HG02798 (cell line): ENCODE results near the gene PHOX2A.

Source experiments
- ATAC-seq: cut with Tn5 transposase; IDR thresholded peaks from one replicate; pipeline ENCODE4 v1.9.1; 2021; ENCODE audit warnings: mild to moderate bottlenecking; ENCODE audit not compliant: unreplicated experiment, poor library complexity

The PHOX2A gene

DNA sequence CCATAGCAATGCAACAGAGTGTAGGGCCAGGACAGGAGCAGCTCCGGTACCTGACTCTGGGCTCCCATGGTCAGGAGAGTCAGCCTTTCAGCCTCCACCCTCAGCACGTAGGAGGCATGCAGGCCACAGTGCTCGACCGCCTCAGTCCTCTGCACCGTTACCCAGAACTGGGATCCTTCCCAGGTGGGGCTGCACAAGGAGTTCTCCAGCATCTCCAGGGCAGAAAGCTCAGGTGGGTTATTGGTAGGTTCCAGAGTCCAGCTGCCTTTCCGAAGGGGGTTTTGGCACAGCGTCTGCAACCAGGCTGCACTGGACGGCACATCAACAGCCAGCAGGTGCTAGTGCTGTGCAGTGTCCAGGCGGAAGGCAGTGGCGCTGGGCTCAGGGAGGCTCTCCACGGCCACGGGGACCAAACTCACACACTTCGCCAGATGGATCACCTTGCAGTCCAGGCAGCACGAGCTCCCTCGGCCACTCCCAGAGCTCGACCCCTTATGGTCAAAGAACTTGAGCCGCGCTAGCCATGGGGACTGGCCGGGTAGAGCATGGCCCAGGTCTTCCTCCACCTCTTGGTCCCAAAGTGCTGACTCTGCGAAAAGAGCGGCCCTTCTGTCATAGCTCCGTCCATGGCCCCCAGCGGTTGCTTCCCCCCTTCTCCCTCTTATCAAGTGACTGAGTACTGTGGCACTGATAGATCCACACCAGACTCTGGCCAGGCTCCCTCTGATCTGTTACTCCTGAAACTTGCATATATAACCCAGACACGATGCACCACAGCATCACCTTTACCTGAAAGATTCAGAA is 6.9 kb upstream of the PHOX2A start:
- no peak for ATAC-seq

GRCh38 chr11:72249961-72250360 is 6.0 kb upstream of the PHOX2A start:
- no peak for ATAC-seq

DNA sequence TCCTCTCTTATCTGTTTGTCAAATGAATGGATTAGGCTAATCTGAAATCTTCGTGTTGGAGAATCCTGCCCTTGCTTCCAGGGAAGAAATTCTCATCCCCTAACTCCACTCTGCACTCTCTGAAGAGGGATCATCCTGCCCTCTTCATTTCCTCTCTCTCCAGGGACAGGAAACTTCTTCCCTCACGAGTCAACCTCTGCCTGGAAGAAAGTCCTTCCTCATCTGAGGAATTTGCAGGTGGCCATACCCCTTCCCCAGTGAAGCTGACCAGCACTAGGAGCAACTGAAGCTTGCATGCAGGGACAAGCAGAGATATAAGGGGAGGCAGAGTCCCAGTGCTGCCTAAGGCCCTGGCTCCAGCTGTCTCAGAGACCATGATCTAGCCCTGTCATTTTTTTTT is 3.6 kb upstream of the PHOX2A start:
- no peak for ATAC-seq

- ATAC-seq, result no peak
Measured at GRCh38 chr11:72245263-72245816, 1.4 kb upstream of the PHOX2A start.

DNA sequence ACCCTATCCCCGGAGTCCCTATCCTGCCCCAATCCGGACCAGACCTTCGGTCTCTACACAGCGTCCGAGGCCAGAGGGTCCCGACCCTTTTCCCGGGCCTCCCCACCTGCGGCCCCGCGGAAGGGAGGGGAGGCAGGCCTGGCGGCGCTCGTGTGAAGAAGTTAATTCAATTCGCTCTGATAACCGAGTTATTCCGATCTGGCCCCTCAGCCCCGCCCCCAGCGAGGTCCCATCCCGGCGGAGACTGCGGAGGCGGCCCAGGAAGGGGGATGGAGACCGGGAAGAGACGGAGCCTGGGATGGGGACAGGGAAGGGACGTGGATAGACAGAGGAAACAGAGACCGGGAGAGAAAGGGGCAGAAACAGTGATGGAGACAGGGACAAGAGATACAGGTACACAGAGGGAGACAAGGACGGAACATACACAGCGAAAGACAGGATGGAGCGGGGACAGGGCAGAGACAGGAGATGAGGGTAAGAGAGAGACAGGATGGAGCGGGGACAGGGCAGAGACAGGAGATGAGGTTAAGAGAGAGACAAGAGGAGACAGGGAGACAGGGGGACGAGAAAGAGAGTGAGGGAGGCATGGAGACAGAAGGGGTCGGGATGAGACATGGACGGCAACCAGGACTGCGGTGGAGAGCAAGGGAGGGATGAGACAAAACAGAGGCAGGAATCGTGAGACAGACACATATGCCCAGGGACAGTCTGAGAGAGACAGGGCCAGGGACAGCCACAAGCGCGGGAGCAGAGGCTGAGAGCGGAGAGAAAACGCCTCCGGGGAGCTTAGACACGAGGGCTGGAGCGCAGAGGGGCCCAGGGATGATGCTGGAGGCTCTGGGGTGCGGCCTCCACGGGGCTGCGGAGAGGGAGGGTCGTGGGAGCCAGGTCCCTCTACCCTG is 636 bp upstream of the PHOX2A start:
- ATAC-seq, result no peak

DNA sequence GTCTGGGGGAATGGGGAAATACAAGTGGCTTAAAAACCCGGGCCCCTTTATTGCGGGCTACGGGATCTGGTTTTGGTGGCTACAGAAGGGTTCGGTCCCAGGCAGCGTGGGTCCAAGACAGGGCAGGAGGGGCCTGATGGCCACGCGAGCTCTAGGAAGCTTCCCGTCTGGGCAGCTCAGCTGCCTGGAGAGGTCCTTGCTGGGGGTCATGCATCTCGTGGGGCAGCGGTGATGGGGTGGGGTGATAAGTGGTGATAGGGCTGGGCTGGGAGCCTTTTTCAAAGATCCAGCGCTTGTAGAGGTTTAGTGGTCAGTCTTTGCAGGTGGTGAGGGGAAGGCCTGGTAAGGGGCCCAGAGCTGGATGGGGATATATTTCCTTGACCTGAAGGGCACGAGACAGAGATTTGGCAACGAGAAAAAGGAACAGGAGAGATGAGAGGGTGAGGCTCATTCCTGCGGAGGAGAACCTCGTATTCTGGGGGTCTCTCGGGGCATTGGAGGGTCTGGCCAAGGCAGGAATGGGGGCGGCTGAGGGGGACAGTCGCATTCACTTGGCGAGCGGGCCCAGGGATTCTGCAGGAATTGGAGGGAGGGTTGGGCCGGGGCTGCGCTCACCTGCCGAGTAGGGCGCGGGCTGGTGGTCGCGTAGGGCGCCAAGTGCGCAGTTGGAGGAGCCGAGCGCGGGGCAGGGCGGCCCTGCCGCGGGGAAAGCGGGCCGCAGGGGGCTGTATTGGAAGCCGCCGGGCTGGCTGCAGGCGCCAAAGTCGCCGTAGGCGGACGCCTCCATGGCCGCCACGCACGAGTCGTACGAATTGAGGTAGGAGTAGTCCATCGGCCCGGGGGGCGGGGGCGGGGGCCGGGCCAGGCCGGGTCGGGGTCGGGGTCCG is 560 bp downstream of the PHOX2A start:
- no peak for ATAC-seq

DNA sequence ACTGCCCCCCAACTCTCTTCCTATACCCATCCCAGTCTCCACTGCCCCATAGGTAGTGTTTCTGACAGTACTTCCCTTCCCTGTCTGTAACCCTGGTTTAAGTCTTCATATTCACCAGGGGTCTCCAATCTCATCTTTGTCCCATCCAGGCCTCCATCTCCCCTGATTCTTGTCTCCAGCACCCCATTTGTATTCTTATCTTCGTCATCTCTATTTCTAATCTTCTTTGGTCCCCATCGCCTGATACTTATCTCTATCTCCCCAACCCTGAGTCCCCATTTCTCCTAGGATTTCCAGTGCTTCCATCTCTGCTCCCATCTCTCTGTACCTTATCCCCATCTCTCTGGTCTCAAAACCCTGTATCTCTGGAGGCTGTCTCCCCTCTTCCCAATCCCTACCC is 1.8 kb downstream of the PHOX2A start:
- ATAC-seq, result no peak

DNA sequence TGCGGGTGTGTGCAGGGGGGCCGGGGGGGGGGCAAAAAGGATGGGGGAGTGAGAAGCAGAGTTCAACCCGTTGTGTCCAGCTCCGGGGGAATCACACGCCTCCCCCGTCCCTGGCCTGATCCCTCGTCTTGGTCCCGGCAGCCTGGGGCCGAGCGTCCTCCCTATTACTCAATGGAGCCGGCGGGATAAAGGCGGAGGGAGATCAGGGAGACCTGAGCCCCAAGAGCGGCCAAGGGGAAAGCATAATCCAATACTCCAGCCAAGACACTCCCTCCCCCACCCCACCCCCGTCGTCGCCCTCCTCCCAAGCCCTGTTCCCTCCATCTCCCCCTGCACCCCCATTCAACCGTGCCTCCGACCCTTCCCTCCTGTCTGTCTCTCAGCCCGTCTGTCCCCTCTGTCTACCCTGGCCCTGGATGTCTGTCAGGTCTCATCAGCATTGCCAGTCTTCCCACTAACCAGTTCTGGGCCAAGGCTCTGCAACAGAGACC is 2.6 kb downstream of the PHOX2A start:
- no peak for ATAC-seq

- no peak for ATAC-seq
Measured at GRCh38 chr11:72240461-72241290, 3.3 kb downstream of the PHOX2A start.

GRCh38 chr11:72239849-72240460 is 4.0 kb downstream of the PHOX2A start:
- no peak for ATAC-seq

DNA sequence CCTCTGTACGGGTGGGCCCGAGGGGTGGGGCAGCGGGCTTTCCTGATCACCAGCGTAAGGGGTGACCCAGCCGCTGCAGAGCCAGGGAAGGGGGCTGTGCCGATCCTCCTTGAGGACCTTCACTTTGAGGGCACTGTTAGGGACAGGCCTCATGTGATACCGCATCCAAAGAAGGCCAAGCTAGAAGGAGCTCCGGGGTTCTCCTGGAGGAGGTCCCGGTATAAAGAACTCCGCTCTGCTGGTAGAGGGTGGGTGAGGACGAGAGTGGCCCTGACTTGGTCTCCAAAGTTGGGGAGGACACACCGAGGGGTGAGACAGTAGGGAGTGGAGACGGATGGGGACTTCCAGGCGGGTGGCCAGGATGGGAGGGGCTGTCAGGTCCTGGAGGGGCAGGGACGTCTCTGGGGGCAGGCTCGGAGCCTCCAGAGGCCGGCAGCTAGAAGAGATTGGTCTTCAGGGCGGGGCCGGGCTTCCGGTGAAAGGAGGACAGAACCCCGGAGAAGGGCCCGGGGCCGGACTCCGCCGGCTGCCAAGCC is 4.6 kb downstream of the PHOX2A start:
- no peak for ATAC-seq

DNA sequence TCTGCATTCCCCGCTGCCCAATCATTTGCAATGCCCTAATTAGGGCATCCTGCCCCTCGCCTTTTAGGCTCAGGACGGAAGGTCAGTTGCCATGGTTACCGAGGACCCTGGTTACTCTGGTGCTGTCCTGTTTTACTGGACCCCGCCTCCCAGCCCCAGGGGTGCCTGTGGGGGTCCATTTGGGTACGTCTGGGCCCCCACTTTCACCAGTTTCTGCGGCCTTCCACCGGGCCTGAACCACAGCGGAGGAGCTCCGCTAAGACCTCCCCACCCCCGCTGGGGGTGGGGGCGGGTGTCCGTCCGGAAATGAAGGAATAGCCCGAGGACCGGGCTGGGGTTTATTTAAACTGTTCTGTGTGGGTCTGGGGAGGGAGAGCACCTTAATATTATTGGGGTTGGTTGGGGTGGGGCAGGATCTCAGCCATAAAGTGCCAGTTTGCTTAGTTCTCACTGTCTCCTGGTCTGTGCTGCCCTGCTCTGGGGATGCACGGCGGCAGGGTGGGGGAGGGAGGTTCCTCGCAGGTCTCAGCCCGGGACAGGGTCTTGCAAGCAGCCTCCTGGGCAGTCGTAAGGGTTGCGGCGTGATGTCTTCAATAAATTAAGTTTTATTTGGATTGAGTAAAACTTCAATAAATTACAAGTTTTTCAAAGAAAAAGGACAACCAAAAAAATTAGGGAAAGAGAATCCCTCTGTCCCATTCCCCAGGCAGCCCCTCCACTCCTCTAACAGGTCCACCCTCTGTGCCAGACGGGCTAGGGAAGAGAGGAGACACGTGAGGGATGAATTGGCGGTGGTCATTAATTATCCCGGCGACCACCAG is 5.3 kb downstream of the PHOX2A start:
- ATAC-seq, result no peak

GRCh38 chr11:72238040-72238450 is 5.9 kb downstream of the PHOX2A start:
- peak; percentile 45 for ATAC-seq

DNA sequence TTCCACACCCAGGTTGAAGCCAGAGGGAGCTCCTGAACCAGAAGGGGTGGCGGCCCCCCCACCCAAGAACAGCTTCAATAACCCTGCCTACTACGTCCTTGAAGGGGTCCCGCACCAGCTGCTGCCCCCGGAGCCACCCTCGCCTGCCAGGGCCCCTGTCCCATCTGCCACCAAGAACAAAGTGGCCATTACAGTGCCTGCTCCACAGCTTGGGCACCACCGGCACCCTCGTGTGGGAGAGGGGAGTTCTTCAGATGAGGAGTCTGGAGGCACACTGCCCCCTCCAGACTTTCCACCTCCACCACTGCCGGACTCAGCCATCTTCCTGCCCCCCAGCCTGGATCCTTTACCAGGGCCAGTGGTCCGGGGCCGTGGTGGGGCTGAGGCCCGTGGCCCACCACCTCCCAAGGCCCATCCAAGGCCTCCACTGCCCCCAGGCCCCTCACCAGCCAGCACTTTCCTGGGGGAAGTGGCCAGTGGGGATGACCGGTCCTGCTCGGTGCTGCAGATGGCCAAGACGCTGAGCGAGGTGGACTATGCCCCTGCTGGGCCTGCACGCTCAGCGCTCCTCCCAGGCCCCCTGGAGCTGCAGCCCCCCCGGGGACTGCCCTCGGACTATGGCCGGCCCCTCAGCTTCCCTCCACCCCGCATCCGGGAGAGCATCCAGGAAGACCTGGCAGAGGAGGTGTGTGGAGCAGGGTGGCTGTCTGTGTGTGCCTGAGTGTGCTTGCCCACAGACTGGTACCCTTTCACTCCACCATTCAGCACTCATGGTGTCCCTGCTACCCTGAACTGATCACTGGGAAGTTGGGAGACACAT is 6.7 kb downstream of the PHOX2A start:
- no peak for ATAC-seq

- no peak for ATAC-seq
Measured at GRCh38 chr11:72236774-72237111, 7.2 kb downstream of the PHOX2A start.

- no peak for ATAC-seq
Measured at GRCh38 chr11:72236083-72236697, 7.8 kb downstream of the PHOX2A start.
